ENCODE measurements around the gene CHID1.
A peak's percentile ranks its signal among the peaks of the same experiment; 100 is the strongest.

Gene CHID1

DNA sequence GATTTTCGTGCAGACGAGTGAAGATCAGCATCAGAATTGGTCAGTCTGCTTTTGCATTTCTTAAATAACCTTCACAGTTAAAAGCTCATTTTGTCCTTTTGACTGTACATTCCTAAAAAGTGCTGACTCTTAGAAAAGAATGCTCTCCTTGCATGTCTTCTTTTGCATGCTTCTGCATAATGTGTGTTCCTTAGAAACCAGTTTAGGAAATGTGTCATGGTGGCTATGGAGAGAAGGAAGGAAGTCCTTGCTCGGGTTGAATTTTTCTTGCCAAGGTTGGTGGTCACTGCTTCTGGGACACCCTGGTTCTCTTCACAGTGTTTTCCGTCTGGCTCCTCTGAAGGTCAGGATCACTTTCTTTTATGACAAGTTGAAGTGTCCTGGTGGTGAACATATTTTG lies 21.8 kb upstream of the CHID1 start:
- DNase-seq: no peak

GRCh38 chr11:931385-931784 lies 20.8 kb upstream of the CHID1 start:
- no peak for DNase-seq

GRCh38 chr11:929405-929804 lies 18.8 kb upstream of the CHID1 start:
- no peak for DNase-seq

DNA sequence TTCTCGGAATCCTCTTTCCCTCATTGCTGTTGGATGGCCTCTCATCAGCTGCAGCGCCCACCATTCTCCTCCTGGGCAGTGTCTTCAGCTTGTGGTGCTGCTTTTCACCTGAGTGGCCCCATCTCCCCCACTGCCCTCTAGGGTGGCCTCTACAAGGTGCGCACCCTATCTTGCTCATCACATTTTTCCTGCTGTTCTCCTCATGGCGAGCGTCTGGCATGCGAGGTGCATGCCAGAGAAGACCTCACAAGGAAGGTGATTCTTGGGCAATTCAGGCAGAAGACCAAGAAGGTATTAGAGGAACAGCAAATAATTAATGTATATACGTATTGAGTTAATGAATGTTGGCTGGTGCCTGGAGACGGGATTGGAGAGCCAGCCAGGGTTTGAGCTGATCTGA lies 18.2 kb upstream of the CHID1 start:
- DNase-seq: no peak

- no peak for DNase-seq
Measured at GRCh38 chr11:927871-928270, 17.3 kb upstream of the CHID1 start.

GRCh38 chr11:926341-926916 lies 15.8 kb upstream of the CHID1 start:
- no peak for DNase-seq

DNA sequence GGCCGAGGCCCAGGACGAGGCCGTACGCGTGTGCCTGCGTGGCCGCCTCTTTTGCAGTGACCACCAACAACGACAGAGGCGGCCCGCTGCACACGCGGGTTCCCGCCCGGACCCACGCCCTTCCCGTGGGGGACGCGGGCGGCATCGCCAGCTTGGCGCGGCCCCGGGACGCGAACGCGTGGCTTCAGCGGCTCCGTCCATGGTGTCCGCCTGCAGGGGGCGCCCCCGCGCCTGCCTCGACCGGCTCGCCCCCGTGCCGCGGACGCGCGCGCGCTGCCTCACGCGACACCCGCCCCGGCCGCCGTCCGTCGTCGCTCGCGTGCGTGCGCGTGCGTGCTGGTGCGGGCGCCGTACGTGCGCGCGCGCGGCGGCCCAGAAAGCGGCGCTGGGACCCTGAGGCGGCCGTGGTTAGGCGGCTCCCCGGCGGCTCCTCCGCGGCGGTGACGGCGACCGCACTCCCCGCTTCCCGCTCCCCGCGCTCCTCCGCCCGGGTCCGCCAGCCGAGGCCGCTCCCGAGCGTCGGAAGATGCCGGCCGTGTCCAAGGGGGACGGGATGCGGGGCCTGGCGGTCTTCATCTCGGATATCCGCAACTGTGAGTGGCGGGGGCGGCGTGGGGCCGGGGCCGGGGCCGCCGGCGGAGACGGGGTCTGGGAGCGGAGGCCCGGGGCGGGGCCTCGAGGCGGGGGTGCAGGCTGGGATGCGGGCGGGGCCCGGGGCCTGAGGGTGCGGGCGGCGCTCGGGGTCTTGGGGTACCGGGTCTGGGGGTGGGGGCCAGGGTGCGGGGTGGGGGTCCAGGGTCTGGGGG lies 15.1 kb upstream of the CHID1 start, which contains the start of gene AP2A2:
Gene AP2A2, plus strand, starts transcription at position 375 of the 806 bp plus-strand sequence. Its CDS starts 152 bp downstream, at position 527.
- peak; percentile 18 to 46 for DNase-seq

GRCh38 chr11:925158-925495 lies 14.5 kb upstream of the CHID1 start:
- no peak for DNase-seq

DNA sequence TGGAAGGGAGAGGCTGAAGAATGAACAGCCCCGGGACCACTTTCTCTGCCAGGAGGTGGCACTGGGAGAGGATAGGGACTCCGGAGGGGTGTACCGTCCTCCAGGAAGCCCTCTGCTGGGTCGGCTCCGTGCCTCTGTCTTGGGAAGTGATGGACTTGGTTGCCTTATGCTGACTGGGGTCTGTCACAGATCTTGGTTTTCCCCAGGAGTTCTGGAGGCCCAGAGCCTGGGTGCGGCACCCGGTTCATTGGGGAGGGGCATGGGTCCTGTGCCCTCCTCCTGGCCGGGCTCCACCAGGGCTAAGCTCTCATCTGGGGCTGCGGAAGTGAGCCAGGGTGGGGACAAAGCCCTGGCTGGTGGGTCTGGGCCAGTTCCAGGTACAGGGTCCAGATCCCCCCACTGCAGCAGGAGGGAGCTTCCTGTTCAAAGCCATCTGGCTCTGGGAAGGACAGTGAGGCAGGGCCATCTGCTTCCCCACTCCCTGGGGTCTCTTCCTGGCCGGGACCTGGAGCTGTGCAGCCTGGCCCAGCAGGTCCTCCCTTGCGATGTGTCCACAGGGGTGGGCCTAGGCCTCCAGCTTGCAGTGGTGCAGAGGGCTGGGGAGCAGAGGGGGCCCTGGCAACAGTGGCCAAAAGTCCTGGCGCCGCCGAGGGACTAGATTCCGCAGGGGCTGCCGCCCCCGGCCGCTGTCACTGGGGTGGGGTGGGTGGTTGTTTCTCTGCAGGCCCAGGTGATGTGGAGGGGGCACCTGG lies 14.0 kb upstream of the CHID1 start:
- no peak for DNase-seq

DNA sequence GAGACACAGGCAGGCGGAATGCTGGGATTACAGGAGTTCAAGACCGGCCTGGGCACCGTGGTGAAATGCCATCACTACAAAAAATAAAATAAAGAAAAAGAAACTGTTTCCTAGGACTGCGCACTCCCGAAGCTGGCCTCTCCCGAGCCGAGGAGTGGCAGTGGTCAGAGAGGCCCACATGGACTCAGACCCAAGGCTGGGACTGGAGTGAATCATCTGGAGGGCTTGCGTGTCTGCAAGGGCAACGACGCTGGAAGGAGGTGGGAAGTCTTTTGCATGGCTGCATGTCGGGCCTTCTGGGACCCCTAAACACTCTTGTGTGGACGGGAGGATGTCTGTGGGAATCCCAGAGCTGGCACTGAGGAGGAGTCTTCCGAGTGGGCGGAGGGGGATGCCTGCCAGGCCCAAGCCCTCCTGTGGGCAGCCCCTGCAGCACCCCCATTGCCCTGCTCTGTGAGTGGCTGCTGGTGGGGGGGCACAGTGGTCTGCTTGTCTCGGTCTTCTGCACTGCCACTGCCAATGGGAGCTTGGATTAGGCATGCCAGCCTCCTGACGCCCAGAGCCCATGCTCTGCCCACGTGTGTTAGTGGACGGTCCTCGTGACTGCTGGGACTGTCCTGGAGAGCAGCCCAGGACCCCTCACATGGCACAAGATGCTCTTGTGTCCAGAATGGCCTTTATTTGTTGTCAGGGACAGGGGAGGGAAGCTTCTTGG lies 13.2 kb upstream of the CHID1 start:
- no peak for DNase-seq

DNA sequence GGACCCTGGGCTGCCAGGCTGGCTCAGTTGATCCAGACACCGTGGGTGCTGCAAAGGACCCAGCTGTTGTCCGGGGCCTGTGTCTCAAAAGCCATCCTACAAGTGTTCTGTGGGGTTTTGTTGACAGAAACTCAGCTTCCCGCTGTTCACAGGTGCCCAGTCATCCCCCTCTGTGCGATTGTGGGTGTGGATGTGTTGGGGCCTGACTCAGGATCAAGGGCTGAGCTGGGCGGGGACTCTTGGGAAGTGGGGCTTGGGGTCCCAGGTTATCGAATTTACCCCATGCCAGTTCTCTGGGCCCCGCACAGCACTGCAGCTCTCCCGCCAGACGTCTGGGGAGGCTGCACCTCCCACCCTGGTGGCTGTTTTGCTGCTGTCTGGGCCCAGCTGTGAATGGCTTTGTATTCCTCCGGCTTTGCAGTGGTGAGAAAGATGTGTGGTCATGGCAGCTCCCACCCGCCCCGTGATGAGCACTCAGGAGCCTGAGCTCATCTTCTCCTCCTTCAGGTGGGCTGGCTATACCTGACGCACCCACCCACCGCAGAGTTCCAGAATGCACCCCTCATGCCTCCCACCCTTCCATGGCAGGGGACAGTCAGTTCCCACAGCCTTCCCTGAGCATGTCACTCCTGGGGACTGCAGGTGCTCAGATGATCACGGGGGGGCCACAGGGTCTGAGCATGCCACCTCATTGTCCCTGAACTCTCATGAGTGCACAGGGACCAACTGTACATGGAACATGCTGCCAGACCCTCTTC lies 11.5 kb upstream of the CHID1 start:
- DNase-seq: no peak

DNA sequence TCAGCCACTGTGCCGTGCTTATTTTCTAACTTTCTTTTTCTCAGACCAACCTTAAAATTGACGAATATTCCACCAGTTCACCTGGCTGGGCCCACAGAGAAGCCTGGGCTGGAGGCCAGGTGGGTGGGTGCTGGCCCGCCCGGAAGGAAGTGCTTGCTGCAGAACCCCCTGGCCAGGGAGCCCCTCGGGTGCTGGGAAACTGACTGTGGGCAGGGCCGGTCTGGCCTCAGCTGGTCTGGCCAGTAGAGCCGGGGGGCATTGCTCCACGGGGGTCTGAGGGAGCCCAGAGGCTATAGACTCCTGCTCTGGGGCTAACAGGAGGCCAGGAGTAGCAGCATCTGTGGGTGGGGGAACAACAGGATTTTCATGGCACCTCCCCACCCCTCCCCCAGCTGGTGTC lies 6.8 kb upstream of the CHID1 start:
- no peak for DNase-seq

DNA sequence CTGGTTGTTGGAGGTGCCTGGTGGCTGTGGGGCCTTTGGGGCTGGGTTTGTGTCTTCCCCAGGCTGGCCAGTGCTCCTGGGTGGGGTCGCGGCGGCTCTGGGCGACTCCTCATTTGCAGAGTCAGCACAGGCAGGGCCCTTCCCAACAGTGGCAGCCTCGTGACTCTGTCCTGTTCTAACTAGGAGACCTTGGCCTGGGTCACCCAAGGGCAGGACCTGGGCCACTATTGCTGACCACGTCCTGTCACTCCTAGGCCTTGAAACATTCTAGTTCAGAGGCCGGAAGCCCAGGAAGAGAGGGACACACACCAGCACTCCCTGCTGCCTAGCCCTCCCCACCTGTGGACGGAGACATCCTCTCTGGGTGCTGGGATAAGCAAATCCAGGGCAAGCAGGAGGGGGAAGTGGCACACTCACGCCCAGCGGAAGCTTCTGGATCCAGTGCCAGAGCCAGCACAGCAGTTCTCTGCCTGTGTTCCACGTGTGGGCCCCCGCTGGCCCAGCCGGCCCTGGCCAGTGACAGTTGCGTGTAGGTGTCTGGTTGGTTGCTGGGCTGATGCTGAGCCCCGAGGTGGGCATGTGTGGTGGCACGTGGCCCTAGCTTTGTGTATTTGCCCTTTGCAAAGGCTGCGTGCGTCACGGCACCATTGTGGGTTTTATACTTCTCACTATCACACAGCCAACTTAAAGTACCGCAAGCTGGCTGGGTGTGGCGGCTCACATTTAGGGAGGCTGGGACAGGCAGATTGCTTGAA lies 4.3 kb upstream of the CHID1 start:
- DNase-seq: no peak

DNA sequence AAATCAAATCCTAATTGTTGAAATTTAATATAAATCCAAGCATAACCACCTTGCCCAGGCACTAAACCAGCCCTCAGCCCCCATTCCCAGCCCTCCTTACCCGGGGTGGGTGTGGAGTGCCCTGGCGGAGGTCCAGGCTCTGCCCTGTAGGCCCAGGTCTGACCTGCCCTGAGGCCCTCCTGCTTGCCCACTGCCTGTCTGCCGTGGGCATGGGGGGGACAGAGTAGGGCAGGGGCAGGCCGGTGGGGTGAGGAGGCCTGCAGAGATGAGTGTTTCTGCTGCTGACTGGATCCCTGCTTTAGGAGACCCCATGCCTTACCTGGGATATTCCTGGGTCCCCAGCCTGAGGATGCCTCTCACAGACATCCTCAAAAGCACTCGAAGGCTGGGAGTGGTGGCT lies 3.6 kb upstream of the CHID1 start:
- DNase-seq: no peak

DNA sequence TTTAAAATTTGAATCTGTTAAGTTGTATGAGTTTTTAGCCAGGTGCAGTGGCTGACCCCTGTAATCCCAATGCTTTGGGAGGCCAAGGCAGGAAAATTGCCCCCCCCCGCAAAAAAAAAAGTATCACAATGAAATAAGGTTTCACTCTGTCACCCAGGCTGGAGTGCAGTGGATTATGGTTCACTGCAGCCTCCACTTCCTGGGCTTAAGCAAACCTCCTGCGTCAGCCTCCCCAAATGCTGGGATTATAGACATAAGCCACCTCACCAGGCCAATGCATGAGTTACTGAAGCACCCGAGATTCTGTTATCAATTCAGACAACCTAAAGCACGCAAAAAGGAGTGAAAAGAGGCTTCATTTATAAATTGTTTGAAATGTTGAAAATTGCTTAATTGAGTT lies 2.4 kb upstream of the CHID1 start:
- no peak for DNase-seq

DNA sequence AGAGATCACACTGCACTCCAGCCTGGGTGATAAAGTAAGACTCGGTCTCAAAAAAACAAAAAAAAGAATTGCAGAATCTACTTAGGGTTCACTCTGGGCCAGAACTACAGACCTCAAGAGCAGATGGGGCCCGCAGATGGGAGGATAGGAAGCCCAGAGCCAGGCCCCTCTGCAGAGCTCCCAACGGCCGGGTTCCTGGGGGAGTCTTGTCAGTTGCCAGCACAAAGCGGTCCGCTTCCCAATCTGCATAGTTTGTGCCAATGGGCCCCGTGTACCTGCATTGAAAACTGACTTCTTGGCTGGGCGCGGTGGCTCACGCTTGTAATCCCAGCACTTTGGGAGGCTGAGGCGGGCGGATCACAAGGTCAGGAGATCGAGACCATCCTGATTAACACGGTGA lies 1.7 kb upstream of the CHID1 start:
- no peak for DNase-seq

- no peak for DNase-seq
Measured at GRCh38 chr11:911890-912219, 1.2 kb upstream of the CHID1 start.

DNA sequence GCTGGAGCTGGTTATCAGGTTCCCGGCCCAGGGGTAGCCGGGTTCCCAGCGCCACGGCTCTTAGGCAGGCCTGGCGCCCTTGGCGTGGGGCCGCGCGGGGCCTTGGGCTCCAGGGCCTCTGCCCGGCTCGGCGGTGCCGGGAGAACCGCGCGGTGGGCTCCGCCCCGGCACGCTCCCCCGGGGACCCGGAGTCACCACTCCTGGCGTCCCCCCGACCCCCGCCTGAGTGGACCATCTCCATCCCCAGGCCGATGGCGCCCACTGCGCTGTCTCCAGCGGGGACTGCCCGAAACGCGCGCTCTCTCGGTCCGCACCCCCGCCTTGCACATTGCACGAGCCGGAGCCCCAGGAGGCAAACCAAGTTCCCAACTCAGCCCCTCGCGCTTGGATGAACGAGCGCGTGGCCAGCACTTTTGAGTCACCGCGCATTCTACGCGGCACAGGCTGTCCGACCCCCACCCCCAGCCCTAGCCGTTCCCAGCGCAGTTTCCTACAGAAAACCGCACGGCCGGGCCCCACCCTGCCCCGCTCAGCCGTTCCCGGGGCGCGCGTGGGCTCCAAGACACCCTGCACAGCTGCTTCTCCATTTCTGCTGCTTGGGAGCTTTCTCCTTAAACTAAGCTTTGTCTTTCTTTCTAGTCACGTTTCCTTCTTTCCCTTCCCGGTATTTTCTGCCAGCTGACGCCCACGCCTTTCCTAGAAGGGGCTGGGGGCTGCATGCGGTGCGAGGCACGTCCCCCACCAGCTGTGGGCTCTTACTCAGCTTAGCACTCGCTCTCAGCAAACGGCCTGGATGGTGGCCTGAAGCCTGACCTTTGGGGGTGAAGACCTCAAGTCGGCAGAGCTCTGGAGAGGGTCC lies 650 bp upstream of the CHID1 start:
- no peak for DNase-seq

DNA sequence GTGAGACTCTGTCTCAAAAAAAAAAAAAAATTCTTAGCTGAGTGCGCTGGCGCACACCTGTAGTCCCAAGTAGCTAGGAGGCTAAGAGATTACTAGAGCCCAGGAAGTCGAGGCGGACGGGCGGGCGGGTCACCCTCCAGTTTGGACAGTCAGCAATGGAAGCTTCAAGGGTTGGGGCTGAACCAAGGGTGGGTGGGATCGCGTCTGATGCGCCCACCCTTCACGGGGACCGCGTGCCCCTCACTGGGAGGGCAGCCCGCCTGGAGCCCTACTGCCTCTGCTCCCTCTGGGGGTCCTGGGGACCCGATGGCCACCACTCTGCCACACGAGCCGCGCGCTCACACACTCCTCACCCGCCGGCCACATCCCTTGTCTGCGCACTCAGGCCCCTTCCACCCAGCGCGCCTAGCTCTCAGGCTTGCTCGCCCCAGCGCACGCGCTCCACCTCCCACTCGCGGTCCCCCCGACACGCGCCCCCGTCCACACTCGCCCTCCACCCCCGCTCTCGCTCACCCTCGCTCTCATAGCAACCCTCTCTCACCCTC lies 494 bp downstream of the CHID1 start:
- no peak for DNase-seq

DNA sequence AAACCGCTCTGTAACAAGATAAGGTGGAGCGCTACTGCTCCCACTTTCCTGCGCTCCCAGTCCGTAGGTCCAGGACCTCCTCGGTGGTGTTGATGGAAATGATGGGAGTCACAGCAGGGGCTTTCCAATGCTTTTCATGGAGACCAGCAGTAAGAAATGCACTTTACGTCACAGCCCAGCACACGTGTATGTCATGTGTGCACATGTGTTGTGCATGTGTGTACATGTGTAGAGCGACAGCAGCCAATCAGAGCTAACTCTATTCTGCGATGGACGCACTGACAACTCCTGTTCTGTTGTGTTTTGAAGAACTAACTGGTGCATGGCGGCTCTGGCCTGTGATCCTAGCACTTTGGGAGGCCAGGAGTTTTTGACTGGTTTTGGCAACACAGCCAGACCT lies 1.2 kb downstream of the CHID1 start:
- no peak for DNase-seq

- DNase-seq: no peak
Measured at GRCh38 chr11:908273-908672, 2.3 kb downstream of the CHID1 start.
